Lower leg skin (tissue), 4 donors: ENCODE measurements around the gene STAT6. TPM values are rescaled to one million over a fixed set of nuclear protein-coding genes. Genes with fewer than 3 reads are reported as not detected.

Experiments
- DNase-seq, 2 donors: peaks; one replicate each; pipeline ENCODE4 v3.0.0-alpha.2; 2019; ENCODE audit warnings: low spot score in 2 of 2
- H3K4me3 ChIP-seq: fragments of 200-600 bp; sonication (generic); 2 replicates; pipeline ENCODE4 v1.5.1; 2017; ENCODE audit warnings: mild to moderate bottlenecking, low read depth; ENCODE audit not compliant: poor library complexity, severe bottlenecking
- POLR2A ChIP-seq, 2 donors: fragments of 450-650 bp; IDR thresholded peaks; one replicate each; pipeline ENCODE4 v1.6.1; 2016 to 2017; ENCODE audit warnings: antibody characterized with exemption in 2 of 2, mild to moderate bottlenecking in 1 of 2, moderate library complexity in 1 of 2
- WGBS, 2 donors: methylation state at CpG; one replicate each; pipeline ENCODE4 v1.1.5; 2018; 5-methylcytosine and 5-hydroxymethylcytosine counted together
- intact Hi-C: fragments of 100-400 bp; cut with DNase I; formaldehyde crosslinking; loops from one replicate; pipeline ENCODE4 v1.15.0; 2023; ENCODE audit warnings: low total_unique reads
- total RNA-seq, 4 donors: library from RNA; depleted of rRNA; stranded (reverse); fragments of >200 nt; gene quantifications; one replicate each; pipeline ENCODE4 v1.1.0, GENCODE V29; 2016
- TF ChIP-seq, protein P1 (sequence below), 3 donors: fragments of 450-650 bp; IDR thresholded peaks; one replicate each; pipeline ENCODE4 v1.5.1; 2016; ENCODE audit warnings: antibody characterized with exemption in 3 of 3, mild to moderate bottlenecking in 3 of 3, moderate library complexity in 2 of 3

The STAT6 gene
- total RNA-seq, 4 donors from 2014 or later, result 105 to 210 (median 129) TPM

DNA sequence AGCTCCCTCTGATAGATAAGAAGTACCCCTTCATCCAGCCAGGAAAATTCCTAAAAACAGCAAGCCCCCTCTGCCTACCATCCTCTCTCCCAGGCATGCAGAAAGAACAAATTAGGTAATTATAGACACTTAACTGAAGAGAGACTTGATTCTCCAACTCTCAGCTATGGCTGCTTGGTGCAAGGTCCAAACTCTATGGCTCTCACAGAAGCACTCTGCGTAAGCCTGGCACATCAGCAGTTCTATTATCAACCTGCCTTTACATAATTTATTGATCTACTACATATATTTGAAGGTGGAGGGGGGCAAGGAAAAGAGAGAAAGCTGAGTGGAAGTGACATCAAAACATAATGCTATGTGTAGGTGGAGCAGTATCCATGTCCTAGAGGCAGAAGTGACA lies 60.2 kb downstream of the STAT6 start:
- WGBS, 2 donors, result 76 to 100% methylated on average over 1 of the region's 1 CpG
- no peak for TF ChIP-seq POLR2A (IDR thresholded peaks at IDR 0.05)
- TF ChIP-seq, protein P1, sequence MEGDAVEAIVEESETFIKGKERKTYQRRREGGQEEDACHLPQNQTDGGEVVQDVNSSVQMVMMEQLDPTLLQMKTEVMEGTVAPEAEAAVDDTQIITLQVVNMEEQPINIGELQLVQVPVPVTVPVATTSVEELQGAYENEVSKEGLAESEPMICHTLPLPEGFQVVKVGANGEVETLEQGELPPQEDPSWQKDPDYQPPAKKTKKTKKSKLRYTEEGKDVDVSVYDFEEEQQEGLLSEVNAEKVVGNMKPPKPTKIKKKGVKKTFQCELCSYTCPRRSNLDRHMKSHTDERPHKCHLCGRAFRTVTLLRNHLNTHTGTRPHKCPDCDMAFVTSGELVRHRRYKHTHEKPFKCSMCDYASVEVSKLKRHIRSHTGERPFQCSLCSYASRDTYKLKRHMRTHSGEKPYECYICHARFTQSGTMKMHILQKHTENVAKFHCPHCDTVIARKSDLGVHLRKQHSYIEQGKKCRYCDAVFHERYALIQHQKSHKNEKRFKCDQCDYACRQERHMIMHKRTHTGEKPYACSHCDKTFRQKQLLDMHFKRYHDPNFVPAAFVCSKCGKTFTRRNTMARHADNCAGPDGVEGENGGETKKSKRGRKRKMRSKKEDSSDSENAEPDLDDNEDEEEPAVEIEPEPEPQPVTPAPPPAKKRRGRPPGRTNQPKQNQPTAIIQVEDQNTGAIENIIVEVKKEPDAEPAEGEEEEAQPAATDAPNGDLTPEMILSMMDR (IDR thresholded peaks at IDR 0.05), result no peak
- DNase-seq, result no peak
- intact Hi-C loops, result no loop called here
- no peak overlapping the region for H3K4me3 ChIP-seq

DNA sequence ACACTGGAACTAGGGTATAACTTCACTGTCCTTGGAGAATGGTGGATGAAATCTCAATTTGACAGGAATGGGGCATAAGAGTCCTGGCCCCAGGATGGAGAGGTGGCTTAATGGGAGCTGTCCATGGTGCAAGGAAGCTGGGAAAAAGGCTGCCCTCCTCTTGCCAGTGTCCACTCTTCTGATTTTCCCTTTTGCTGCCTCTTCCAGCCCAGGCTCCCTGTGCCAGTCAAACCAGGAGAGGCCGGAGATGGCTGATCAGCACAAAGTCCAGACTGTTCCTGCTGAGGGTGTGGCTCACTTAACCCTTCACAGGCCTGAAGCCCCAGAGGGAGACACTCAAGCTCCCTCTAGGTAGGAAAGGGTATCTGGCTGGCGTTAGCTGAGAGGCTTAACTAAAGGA lies 61.3 kb downstream of the STAT6 start, which contains the start of gene MYO1A:
MYO1A (minus strand) TSS at position 240 of the 400 bp plus-strand sequence. CDS start 1,806 bp downstream, outside the sequence.
- intact Hi-C loops, result no loop called here

DNA sequence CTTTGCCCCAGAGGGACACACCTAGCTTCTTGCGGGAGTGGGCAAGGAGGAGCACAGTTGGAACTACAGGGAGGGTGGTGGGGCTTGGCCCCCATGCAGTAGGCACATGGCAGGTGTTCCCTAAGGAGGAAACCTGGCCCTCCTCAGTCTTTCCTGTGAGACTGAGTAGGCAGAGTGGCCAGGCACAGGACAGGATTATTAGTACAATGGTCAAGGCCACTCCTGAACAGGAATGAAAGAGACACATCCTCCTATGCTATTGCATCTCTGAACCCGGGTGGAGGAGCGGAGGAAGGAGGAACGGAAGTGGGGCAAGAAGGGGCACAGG lies 62.1 kb downstream of the STAT6 start:
- no peak overlapping the region for H3K4me3 ChIP-seq
- WGBS, 2 donors, result 70 to 75% methylated on average over 4 of the region's 4 CpGs
- no peak for DNase-seq
- intact Hi-C loops, result no loop called here
- TF ChIP-seq POLR2A (IDR thresholded peaks at IDR 0.05), result no peak
- TF ChIP-seq, protein P1 (IDR thresholded peaks at IDR 0.05), result no peak

More for the DNA sequence above, 61.3 kb downstream of the STAT6 start, which contains the start of gene MYO1A:
- H3K4me3 ChIP-seq, result no peak within 1 kb of the TSS
- 31 to 41% methylated on average over 2 of the region's 2 CpGs for WGBS, 2 donors
- no peak for TF ChIP-seq POLR2A (IDR thresholded peaks at IDR 0.05)
- TF ChIP-seq, protein P1 (IDR thresholded peaks at IDR 0.05), result no peak
- DNase-seq, result no peak

DNA sequence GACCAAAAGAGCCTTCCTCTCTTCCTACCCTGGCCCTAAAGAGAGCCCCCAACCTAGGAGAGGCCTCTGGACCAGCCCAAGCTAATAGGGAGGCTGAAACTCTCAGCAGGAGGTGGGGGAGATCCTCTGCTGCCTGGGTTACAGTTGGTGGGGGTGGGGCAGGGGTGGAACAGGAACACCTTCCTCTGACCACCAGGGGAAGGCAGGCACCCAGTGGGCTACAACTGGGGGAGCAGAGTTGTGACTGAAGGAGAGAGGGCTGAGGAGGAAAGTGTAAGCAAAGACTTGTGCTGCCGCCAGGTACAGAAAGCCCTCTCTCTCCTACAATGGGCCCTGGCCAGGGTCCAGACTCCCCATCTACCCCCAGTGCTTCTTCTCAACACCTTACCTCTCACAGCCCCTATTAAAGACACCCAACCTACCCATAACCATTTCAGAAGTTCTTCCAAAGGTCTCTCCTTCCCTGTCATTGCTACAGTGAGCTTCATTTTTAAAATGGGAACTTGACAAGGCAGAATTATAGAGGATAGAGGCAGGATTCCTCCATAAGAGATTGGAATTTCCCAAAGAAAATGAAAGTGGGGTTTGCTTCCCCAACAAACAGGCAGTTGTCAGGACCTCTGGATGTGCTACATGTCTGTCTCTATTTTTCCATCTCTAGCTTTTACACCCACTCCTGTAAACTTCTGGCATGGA lies 62.6 kb downstream of the STAT6 start:
- 92% methylated on average over 1 of the region's 1 CpG for WGBS, 2 donors
- no peak overlapping the region for H3K4me3 ChIP-seq
- TF ChIP-seq, protein P1 (IDR thresholded peaks at IDR 0.05), result no peak
- TF ChIP-seq POLR2A (IDR thresholded peaks at IDR 0.05), result no peak
- DNase-seq, result no peak
- intact Hi-C loops, result no loop called here

DNA sequence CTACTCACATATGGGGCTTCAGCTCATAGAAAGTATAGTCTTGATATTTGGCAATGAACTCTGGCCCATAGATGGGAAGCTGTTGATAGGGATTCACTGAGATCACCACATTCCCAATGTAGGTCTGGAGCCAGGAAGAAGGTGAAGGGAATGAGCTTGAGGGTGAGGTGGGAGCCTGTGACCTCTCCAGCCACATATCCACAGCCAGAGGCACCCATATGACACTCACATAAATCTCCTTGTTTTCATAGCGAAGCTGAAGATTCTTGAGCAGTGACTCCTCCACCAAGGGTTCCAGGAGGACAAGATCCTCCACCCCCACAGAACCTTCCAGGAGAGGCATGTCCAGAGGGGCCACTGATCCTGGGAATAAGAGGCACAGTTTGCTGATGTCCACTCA lies 63.2 kb downstream of the STAT6 start:
- H3K4me3 ChIP-seq, result no peak overlapping the region
- TF ChIP-seq, protein P1 (IDR thresholded peaks at IDR 0.05), result no peak
- no peak for TF ChIP-seq POLR2A (IDR thresholded peaks at IDR 0.05)
- WGBS, 2 donors, result 71 to 90% methylated on average over 1 of the region's 1 CpG
- intact Hi-C loops, result no loop called here
- DNase-seq, result no peak
